Stimulated activated CD4-positive, alpha-beta T cell treated with anti-CD3 and anti-CD28 coated beads, Interleukin-4, amount 100 ng/mL, for 24 hours (primary cell): Measurements from ENCODE around the gene WDR27.
A peak's percentile ranks its signal among the peaks of the same experiment; 100 is the strongest.
"Not testable (repeated sequence)": the region's sequence is repeated elsewhere in the genome, so short reads cannot be mapped to it uniquely, and the experiment has no call there.

ENCODE experiments used
- DNase-seq: peaks from one replicate; pipeline ENCODE4 v3.0.0-alpha.2; 2020

WDR27 gene

DNA sequence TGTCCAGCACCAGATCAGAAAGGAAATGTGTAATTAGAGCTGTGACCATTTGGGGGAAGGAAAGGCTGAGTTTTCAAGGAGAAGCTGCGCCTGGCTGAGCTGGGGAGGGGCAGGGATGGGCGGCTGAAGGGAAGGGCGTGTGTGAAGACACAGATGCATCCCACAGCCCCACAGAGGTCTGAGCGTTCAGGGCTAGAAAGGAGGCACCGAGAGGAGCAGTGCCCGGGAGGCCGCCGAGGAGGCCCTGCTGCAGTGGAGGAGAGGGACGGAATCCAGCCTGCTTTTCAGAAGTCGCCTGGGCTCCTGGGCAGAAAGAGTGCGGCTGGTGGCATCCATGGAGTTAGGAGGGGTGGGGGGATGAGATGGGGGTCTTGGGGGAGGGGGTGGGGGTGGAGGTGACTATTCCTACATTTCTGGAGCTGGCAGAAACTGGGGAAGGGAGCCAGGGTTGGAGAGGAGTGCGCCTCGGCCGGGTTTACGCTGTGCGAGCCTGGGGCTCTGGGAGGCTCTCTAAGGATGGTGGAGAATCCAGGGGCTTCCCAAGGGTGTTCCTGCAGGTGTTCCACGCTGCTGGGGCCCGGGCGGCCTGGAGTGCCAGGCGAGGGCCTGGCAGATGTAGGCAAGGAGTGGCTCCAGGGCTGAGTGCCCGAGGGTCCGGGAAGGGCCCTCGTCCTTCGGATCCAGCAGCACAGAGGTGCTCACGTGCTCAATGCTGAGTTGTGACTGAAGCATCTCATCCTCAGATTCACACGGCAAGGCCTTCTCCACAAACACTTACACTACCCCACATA, 41.8 kb downstream of the WDR27 start:
- no peak for DNase-seq

GRCh38 chr6:169657284-169657610, 44.6 kb downstream of the WDR27 start:
- DNase-seq, result no peak

GRCh38 chr6:169656546-169657283, 45.1 kb downstream of the WDR27 start:
- DNase-seq, result no peak

DNA sequence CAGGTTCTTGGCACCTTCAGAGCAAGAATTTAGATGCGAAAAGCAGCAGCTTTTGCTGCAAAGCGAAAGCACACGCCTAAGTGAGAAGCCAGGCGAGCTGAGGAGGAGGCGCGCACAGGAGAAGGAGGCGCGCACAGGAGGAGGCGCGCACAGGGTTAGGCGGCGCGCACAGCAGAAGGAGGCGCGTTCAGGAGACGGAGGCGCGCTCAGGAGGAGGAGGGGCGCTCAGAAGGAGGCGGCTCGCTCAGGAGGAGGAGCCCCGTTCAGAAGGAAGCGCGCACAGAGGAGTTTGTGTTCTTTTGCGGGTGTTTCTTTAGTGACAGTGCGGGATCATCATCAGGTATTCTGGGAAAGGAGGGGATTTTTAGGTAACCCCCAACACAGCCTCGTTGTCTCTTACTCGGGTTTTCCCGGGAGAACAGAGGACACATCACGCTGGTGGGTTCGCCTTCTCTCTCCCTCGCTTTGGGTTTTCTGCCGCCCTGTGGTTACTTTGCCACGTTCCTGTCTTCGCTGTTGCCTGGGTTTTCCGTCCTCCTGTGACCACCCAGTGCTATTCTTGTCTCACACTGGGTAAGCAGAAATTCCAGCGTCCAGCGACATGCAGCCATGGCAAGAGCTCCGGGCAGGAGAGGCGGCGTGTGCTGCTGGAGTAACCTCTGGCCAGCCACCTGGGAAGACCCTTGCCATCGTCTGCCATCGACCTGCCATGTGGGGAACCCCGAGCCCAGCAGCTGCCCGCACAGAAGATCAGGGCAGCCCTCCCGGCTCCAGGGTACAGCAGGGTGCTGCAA, 47.0 kb downstream of the WDR27 start:
- peak; percentile 67 for DNase-seq

DNA sequence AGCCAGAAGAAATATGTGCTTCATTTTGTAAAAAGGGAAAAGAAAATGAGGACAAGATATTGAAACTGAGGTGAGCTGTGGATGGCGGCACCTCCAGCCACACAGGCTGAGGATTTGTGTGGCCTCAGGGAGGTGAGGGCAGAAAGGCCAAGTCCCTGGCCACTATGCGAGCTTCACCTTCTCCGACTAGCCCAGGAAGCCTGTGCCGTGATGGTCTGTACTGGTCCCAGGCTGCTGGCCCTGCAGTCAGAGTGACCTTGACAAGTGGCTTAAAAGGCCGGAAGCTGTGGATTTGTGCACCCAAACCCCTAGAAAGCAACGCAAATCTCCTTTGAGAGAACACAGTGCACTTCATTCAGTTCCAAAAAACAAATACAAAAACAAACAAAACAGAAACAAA, 48.1 kb downstream of the WDR27 start:
- no peak for DNase-seq

GRCh38 chr6:169652896-169653295, 48.9 kb downstream of the WDR27 start:
- no peak for DNase-seq

DNA sequence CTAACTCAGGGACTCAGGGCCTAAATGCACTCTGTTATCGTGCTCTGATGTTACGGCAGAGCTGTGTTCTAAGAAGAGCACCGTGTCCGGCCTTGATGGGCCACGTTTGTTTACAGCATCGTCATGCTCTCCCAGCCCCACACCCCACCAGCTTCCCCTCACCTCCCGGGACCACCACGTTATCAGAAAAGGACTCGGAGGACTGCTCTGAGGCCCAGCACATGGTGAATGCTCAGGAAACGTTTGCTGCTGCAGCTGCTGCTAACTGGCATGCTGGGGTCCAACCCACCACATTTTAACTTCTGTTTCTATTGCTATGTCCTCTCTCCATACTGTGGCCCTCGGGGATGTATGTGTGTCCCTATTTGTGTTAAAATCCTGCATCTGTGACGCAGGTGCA, 50.3 kb downstream of the WDR27 start:
- no peak for DNase-seq

DNA sequence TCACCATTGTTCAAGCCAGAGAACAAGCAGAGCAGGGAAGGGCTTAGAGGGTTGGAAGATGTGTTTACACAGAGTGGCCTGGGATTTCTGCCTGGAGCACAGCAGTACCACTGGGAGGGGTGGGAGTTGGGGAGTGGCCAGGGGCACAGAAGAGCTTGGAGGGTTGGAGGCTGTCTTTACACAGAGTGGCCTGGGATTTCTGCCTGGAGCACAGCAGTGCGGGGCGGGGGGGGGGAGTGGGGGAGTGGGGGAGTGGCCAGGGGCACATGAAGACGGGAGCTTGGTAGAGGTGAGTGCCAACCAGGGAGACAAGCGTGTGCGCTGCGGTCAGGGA, 50.9 kb downstream of the WDR27 start:
- no peak for DNase-seq

- DNase-seq, result no peak
Observed at GRCh38 chr6:169650241-169650958, 51.4 kb downstream of the WDR27 start.

DNA sequence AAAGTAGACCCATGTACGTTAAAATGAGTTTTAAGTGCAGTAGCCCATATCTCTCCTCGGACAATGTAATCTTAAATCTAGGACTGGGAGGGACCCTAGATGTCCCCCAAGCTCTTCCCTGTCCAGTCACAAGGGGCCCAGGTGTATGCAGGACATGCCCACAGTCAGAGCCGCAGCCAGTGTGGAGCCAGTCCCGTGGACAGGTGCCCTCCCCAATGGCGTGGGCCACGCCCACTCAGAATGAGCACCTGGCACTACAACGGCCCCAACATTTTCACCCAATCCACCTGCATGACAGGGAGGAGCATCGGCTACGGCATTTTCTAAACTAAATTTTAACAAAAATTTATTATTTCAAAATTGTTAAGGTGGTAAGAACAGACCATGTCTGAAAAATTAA, 53.2 kb downstream of the WDR27 start:
- no peak for DNase-seq

GRCh38 chr6:169648092-169648491, 53.7 kb downstream of the WDR27 start:
- DNase-seq, result no peak

GRCh38 chr6:169647637-169648036, 54.2 kb downstream of the WDR27 start:
- no peak for DNase-seq

DNA sequence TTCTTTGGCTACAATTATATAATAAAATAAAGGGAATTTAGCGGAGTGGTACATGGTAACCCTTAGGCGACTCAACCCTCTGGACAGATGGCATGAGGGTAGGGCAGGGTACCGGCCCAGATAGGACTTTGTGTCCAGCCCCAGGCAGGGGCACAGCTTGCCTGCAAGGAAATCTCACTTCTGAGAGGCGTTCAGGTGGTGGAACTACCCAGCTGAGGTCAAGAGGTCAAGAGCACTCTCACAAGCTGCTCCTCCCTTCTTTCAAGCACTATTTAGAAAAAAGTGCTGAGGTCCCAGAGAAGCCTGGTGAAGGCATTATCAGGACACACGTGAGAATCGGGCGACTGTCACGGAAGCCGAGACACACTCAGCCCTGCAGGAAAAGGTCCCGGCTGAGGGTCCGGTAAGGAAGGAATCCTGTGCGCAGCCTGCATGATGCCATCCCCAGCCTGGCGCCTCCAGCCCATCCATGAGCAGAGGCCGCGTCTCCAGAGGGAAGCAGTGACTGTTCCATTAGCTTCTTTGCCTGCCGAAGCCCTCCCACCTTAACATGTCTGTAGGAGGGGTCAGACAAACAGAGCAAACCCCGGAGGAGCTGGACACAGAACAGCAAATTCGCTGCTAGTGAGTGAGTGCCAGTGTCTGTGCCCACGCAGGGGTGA, 54.8 kb downstream of the WDR27 start:
- DNase-seq, result no peak

GRCh38 chr6:169645459-169645858, 56.4 kb downstream of the WDR27 start:
- not testable (repeated sequence) for DNase-seq

- DNase-seq, result no peak
Observed at GRCh38 chr6:169643521-169643920, 58.3 kb downstream of the WDR27 start.

GRCh38 chr6:169642455-169642854, 59.4 kb downstream of the WDR27 start:
- no peak for DNase-seq

DNA sequence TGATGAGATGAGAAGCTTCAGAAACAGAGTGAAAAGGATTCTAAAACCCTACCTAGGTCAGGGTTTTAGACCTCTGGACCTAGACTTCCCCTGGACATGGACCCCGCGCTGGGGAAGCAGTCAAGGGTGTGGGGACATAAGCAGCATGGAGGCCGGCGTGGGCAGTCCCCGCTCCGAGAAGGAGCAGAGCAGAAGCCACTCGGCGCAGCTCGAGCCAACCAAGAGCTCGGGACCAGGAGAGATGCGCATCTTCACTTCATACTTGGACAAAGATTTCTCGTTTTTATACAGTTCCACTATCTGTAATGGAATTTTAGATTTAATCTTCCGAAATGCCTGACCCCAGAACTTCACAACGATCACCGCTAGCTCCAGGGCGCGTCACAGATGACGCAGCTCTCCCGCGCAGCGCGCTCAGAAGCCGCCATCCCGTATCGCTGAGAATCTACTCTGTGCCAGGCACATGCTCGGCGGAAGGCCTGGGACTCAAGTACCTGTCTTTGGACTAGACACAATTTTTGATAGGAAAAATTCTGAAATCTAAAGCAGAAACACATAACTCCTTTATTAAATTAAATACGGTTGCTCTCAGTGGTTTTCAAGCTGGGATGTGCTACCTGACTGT, 60.3 kb downstream of the WDR27 start:
- DNase-seq, result no peak

DNA sequence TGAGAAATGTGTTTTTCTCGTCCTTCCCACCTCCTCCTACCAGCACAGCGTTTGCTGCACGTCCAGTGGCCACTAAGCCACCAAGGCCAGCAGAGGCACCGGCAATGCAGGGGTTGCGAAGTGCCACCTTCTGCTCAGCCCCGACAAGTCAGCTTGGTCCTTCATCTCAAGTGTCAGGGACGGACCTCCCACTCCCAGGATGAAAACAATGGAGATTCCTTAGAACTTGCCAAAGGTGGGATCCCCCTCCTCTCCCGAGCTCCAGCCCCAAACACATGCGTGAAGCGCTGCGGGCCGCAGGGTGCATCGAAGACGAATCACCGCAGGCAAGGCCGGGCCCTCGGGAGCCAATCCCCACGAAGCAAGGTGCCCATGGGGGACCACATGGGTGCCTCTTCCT, 60.8 kb downstream of the WDR27 start:
- DNase-seq, result no peak

- DNase-seq, result no peak
Observed at GRCh38 chr6:169640351-169640852, 61.4 kb downstream of the WDR27 start.

GRCh38 chr6:169639653-169640278, 62.1 kb downstream of the WDR27 start:
- no peak for DNase-seq

GRCh38 chr6:169638915-169639314, 62.9 kb downstream of the WDR27 start:
- no peak for DNase-seq

DNA sequence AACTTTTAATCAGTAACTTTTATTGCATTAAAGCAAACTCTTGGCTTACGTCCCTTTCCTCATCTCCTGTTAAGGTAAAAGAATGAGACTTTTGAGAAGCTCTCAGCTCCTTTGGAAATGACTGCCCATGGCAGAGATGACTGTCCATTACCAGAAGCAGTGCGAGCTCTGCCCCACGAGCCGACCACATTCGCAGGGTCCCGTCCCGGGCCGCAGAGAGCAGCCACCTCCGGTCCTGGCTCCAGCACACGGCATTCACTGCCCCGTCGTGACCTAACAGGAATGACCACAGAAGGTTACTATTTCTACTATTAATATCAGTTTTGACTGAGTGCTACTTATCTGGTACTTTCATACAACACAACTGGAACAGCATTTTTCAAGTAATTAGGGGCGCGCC, 63.4 kb downstream of the WDR27 start:
- no peak for DNase-seq
